Stimulated activated naive CD8-positive, alpha-beta T cell treated with anti-CD3 and anti-CD28 coated beads, Interleukin-15, Interleukin-2, amounts not matched to agents 100 U/mL and 50 U/mL, for 24 hours (primary cell): ENCODE data around the gene NECTIN4.

Experiments
- ATAC-seq: fragments of 150-1000 bp; cut with Tn5 transposase; one replicate; pipeline ENCODE4 v1.10.0; 2021
- DNase-seq: peaks from one replicate; pipeline ENCODE4 v3.0.0; 2021

NECTIN4 gene

DNA sequence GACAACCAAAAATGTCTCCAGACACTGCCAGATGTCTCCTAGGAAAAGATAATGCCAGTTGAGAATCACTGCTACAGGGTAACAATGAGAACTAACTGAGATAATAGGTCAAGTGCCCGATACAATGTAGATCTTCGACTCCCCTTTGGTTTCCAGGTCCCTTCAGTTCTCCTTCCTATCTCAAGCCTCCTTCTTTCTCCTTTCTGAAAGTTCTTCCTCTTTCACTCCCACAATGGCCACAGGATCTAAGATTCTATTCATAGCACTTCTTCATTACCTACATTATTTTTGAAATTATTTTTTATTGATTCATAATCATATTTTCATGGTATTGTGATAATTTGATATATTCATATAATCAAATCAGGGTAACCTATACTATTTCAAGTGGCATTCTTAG, 22.2 kb upstream of the NECTIN4 start:
- DNase-seq: no peak
- ATAC-seq: no peak

DNA sequence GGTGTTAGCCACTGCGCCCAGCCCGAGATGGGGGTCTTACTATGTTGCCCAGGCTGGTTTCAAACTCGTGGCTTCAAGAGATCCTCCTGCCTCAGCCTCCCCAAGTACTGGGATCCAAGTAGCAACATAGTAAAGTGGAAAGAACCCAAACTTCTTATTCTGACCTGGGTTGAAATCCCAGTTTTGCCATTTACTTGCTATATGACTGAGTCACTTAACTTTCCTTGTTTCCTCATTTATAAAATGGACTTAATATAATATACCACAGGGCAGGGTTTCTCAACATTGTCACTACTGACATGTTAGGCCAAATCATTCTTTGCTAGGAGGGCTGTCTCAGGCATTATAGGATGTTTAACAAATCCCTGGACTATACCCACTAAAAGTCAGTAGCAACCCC, 21.8 kb upstream of the NECTIN4 start:
- ATAC-seq (no peak), DNase-seq (no peak)

GRCh38 chr1:161106431-161106830, 17.1 kb upstream of the NECTIN4 start:
- no peak for ATAC-seq
- no peak for DNase-seq

DNA sequence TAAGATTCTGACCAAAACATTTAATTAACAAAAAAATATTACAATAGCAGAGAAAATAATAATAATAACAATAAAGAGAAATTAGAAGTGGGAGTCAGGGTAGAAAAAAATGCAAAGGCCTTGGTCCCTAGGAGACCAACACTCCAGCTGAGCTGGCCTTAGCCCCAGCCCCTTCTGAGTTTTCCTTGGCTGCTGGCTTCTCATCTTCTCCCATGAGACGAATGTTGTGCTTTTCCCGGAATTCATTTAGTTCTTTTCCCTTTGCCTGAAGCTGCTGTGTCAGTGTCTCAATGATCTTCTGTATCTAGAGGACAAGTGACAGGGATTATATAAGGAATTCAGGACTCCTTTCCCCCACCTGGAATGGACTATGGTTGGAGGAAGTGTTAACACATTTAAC, 11.2 kb upstream of the NECTIN4 start:
- no peak for ATAC-seq
- no peak for DNase-seq

- no peak for DNase-seq
Observed at GRCh38 chr1:161099090-161099802, 9.9 kb upstream of the NECTIN4 start.

DNA sequence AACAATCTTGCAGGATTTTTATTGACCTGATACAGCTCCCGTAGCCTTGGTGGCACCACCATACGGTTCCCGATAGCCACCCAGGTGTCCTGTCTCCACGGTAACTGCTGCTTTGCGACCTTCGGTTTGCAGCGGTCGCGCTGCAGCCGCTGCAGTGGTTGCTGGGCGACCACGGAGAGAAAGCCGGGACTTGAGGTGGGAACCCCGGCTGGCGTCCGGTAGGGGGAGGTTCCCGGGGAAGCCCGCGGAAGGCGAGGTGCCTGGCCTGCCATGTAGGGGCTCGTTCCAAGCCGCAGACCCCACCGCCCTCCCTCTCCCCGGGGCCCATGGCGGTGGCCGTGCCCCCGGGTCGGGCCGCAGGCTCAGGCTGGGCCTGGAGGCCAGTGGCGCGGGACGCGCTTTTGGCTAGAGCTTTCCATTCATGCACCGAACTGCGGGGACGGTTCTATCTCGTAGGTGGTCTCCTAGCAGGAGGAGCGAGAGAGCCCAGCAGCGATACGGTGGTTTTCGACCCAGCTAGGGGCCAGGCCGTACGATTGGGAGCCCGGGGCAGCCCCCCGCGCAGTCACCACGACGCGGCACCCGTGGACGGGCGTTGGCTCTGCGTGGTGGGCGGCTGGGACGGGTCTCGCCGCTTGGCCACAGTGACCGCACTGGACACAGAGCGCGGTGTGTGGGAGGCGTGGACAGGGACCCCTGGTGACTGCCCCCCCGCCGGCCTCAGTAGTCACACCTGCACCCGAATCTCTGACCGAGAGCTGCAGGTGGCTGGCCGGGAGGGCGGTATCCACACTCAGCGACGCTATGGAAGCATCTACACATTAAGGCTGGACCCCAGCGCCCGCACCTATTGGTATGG, 9.1 kb upstream of the NECTIN4 start, which contains the start of gene KLHDC9:
Gene KLHDC9 (plus strand): TSS at position 152 of the 859 bp plus-strand sequence. CDS start 175 bp downstream, at position 327.
- ATAC-seq (peak; percentile 74), DNase-seq (peak; percentile 78)

More at GRCh38 chr1:161099090-161099802, 9.9 kb upstream of the NECTIN4 start:
- no peak for ATAC-seq

DNA sequence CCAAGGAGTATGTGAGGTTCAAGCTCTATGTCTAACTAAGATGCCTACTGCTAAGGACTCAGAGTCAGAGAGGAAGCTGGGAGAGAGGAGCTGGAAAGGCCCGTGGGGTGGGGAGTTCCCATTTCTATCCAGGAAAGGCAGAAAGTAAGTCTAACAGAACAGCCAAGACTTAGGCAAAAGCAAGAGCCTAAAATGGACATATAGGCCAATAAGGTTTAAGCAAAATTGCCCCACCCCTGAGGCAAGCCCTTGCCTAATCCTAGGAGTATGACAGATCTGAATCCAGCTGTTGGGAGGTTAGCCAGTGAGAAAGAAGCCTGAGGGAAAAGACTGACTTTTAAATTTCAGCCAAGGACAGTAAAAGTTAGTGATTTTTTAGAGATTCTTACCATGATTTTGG, 7.2 kb upstream of the NECTIN4 start:
- ATAC-seq: no peak

GRCh38 chr1:161096015-161096414, 6.7 kb upstream of the NECTIN4 start:
- DNase-seq (no peak), ATAC-seq (no peak)

More for the DNA sequence above, 7.2 kb upstream of the NECTIN4 start:
- DNase-seq: no peak

DNA sequence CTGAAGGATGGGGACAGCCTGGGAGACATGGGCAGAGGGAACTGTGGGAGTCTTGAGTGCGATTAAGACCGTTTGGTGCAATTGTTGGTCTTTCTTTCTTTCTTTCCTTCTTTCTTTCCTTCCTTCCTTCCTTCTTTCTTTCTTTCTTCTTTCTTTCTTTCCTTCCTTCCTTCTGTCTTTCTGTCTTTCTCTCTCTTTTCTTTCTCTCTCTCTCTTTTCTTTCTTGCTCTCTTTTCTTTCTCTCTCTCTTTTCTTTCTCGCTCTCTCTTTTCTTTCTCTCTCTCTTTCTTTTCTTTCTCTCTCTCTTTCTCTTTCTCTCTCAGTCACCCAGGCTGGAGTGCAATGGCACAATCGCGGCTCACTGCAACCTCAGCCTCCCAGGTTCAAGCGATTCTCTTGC, 5.9 kb upstream of the NECTIN4 start:
- no peak for DNase-seq
- no peak for ATAC-seq

- ATAC-seq (no peak), DNase-seq (no peak)
Observed at GRCh38 chr1:161094481-161094880, 5.1 kb upstream of the NECTIN4 start.

- peak; percentile 51 for DNase-seq
Observed at GRCh38 chr1:161092621-161093028, 3.3 kb upstream of the NECTIN4 start.

GRCh38 chr1:161091796-161092507, 2.6 kb upstream of the NECTIN4 start:
- DNase-seq (no peak), ATAC-seq (peak; percentile 2)

More at GRCh38 chr1:161092621-161093028, 3.3 kb upstream of the NECTIN4 start:
- peak; percentile 95 for ATAC-seq

- ATAC-seq (no peak), DNase-seq (no peak)
Observed at GRCh38 chr1:161091093-161091492, 1.7 kb upstream of the NECTIN4 start.

DNA sequence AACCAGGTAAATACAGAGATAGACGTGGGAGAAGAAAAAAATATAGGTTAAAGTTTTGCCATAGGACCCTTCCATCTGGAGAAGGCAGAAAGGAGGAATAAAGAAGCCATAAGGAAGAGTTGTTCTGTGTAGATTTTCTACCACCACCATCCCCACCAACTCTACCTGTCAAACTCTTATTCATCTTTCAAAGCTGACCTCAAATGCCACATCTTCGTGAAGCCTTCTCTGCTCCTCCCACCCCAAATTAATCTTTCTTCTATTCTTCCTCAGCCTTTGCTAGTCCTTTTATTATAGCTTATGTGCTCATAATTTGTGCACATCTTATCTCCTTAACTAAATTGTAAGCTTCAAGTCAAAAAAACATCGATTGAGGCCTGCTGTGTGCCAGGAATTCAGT, 1.3 kb upstream of the NECTIN4 start:
- DNase-seq (no peak), ATAC-seq (peak; percentile 44)

- ATAC-seq: no peak
- no peak for DNase-seq
Observed at GRCh38 chr1:161089938-161090337, 580 bp upstream of the NECTIN4 start.

GRCh38 chr1:161088587-161089110, 709 bp downstream of the NECTIN4 start:
- no peak for DNase-seq
- ATAC-seq: no peak

- ATAC-seq (no peak), DNase-seq (no peak)
Observed at GRCh38 chr1:161086457-161086856, 2.9 kb downstream of the NECTIN4 start.

DNA sequence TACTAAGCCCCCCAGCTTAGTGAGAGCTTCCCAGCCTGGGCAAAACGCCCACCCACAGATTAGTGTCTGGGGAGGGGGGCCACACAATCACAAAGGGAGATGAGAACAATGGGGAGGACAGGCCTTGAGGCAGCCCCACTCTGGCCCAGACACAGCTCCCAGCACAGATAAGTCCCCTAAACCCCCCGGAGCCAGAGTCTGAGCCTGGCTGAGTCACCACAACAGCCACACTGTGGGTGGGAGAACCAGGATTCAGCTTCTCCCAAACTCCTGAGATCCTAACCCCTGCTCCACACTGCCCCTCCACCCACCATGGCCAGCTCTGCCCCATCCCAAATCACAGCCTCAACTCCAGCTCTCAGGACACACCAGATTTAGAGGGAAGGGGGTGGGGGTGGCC, 4.2 kb downstream of the NECTIN4 start:
- DNase-seq (no peak), ATAC-seq (no peak)

- no peak for ATAC-seq
Observed at GRCh38 chr1:161084597-161084988, 4.8 kb downstream of the NECTIN4 start.

DNA sequence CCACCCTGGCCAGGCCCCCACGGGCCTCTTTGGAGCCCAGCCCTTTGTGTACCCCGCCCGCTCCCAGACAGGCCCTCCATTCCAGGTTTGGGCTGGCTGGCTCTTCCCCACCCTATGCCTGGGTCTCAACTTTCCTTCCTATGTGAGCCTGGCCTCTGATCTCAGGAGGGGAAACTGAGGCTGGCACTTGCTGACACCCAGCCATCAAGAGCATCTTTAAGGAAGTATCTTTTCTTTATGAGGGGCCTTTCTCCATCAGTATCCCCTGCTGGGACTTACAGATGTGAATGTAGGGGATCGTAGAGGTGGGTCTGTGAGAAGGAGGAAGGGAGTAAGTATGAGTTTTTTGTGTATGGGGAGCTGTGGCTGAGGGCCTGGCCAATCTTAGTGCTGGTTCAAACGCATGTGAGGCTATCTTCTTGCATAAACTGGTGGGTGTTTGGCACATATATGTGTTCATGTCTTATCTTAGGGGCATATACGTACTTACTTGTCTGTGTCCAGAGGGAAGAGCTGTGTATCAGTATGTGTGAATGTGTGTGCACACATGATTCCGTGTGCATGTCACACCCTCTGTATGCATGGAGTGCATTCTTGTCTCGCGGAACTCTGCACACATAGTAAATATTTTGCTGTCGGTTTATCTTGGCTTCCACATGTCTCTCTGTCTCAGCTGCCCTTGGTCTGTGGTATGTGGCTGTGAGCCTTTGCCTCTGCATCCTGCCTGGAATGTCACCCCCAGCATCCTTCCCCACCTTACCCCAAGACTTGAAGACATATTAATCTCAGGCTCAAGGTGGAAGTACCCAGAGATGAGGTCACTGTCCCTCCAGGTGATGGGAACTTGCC, 5.4 kb downstream of the NECTIN4 start:
- no peak for DNase-seq
- no peak for ATAC-seq

More at GRCh38 chr1:161084597-161084988, 4.8 kb downstream of the NECTIN4 start:
- no peak for DNase-seq

- DNase-seq: no peak
- ATAC-seq: peak; percentile 37
Observed at GRCh38 chr1:161082996-161083747, 6.2 kb downstream of the NECTIN4 start.
